Adrenal gland (tissue), 5 donors: ENCODE data around the gene STK35.

Experiments
- POLR2A ChIP-seq, 2 donors: fragments of 450-650 bp; IDR thresholded peaks; one replicate each; pipeline ENCODE4 v1.6.1; 2017; ENCODE audit warnings: antibody characterized with exemption in 2 of 2, mild to moderate bottlenecking in 2 of 2, moderate library complexity in 1 of 2
- TF ChIP-seq, protein P1 (sequence below), 6 experiments: fragments of 450-650 bp in 4 of 6; fragments of 200-600 bp in 2 of 6; sonication (generic) in 1 of 6; IDR thresholded peaks; 1 replicate in 5 of 6; 2 replicates in 1 of 6; pipeline versions ENCODE4 v1.5.1 to v1.8.0; 2016 to 2021; ENCODE audit warnings: antibody characterized with exemption in 6 of 6, mild to moderate bottlenecking in 2 of 6, moderate library complexity in 1 of 6
- donor health status: DM: no; HTN: no; CAD: no.

DNA sequence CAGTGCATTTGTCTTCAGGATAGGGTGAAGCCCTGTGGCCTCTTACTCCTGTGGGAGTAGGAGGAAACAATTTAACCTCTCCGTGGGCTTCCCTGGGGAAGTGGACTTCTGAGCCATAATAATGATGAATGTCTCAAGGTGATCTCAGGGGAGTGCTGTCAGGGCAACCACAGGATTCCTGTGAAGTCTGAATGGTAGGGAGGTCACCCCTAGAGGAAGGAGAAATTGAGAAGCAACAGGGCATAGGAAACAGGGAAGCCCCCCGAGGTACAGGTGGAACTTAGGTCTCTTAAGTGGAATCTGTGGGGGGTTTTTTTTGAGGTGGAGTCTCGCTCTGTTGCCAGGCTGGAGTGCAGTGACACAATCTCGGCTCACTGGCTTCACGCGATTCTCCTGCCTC, 26.9 kb downstream of the STK35 start:
- TF ChIP-seq, protein P1, sequence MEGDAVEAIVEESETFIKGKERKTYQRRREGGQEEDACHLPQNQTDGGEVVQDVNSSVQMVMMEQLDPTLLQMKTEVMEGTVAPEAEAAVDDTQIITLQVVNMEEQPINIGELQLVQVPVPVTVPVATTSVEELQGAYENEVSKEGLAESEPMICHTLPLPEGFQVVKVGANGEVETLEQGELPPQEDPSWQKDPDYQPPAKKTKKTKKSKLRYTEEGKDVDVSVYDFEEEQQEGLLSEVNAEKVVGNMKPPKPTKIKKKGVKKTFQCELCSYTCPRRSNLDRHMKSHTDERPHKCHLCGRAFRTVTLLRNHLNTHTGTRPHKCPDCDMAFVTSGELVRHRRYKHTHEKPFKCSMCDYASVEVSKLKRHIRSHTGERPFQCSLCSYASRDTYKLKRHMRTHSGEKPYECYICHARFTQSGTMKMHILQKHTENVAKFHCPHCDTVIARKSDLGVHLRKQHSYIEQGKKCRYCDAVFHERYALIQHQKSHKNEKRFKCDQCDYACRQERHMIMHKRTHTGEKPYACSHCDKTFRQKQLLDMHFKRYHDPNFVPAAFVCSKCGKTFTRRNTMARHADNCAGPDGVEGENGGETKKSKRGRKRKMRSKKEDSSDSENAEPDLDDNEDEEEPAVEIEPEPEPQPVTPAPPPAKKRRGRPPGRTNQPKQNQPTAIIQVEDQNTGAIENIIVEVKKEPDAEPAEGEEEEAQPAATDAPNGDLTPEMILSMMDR (IDR thresholded peaks at IDR 0.05), result no peak
- no peak for TF ChIP-seq POLR2A (IDR thresholded peaks at IDR 0.05)
